GM18526 (cell line): ENCODE measurements around the gene FOXN1.

Source experiments
- POLR2A ChIP-seq: IDR thresholded peaks from 3 replicates; pipeline ENCODE4 v1.6.1; 2011; ENCODE audit not compliant: insufficient read length; ENCODE audit errors: extremely low read depth

The FOXN1 gene

GRCh38 chr17:28544402-28545140 lies 38.4 kb downstream of the FOXN1 start:
- TF ChIP-seq POLR2A, result no peak

DNA sequence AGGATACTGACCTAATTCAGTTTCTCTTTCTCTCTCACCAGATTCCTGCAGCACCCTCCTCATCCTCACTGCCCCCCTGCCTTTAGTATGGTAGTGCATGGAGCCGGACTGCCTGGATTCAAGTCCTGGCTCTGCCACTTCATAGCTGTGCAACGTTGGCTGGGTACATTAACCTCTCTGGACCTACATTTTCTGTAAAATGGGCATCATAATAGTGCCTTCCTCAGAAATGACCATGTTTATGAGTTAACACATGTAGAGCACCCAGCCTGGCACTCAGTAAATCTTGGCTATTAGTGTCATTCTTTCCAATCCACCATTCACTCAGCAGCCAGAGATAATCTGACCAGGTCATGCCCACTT lies 39.0 kb downstream of the FOXN1 start:
- no peak for TF ChIP-seq POLR2A

GRCh38 chr17:28545787-28546415 lies 39.8 kb downstream of the FOXN1 start:
- TF ChIP-seq POLR2A, result no peak

DNA sequence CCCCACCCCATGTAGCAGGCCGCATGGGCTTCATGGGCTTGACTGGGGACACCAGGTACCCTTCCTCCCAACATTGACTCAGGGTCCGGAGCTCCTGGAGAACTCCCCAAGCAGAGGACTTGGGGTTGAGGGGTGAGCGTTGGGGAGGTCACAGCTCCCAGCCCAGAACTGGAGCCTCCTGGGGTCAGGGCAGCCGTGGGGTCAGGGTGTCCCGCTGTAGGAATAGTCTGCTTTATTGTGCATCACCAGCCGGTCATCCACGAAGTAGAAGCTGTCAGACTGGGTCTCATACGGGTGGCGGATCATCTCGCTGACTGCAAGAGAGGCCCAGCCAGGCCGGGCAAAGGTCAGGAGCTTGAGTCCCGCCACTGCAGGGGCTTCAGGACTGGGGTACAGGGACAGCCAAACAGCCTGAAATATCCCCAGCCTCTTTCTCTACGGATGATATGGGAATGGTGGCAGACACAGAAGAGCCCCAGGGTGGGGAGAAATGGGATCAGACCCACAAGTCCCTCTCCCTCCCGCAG lies 41.0 kb downstream of the FOXN1 start:
- TF ChIP-seq POLR2A, result no peak

- TF ChIP-seq POLR2A, result no peak
Observed at GRCh38 chr17:28547623-28548416, 41.7 kb downstream of the FOXN1 start.

GRCh38 chr17:28548417-28549130 lies 42.4 kb downstream of the FOXN1 start:
- no peak for TF ChIP-seq POLR2A

- no peak for TF ChIP-seq POLR2A
Observed at GRCh38 chr17:28549236-28550132, 43.3 kb downstream of the FOXN1 start.

- TF ChIP-seq POLR2A, result no peak
Observed at GRCh38 chr17:28550858-28551257, 44.7 kb downstream of the FOXN1 start.

DNA sequence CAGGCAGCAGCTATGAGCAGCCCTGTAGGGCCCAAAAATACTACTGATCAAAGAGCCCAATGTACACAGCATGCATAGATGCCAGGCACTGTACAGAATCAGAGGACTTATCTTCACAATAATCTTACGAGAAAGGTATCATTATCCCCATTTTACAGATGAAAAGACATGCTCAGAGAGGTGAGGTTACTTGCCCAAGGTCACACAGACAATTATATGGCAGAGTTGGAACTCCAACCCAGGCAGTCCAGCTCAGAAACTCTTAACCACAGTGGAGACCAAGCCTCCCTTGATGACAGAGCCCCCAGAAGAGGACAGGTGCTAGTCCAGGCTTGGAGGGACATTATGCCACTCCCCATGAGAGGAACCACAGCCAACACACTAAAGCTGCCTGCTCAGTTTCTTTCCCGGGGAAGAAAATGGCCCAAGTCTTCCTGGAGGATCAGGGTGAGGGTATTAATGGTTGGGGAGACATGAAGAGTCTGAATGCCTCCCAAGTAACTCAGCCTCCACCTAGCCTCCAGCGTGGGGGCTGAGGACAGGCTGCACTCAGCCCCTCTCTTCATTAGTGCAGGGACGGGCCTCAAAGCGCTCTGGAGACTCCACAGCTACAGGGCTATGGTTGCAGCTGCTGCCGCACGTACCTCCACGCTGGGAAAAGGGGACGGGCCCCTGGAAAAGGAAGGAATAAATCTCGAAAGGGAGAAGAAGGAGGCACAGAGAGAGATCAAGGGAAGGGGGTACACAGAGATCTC lies 45.5 kb downstream of the FOXN1 start:
- no peak for TF ChIP-seq POLR2A

DNA sequence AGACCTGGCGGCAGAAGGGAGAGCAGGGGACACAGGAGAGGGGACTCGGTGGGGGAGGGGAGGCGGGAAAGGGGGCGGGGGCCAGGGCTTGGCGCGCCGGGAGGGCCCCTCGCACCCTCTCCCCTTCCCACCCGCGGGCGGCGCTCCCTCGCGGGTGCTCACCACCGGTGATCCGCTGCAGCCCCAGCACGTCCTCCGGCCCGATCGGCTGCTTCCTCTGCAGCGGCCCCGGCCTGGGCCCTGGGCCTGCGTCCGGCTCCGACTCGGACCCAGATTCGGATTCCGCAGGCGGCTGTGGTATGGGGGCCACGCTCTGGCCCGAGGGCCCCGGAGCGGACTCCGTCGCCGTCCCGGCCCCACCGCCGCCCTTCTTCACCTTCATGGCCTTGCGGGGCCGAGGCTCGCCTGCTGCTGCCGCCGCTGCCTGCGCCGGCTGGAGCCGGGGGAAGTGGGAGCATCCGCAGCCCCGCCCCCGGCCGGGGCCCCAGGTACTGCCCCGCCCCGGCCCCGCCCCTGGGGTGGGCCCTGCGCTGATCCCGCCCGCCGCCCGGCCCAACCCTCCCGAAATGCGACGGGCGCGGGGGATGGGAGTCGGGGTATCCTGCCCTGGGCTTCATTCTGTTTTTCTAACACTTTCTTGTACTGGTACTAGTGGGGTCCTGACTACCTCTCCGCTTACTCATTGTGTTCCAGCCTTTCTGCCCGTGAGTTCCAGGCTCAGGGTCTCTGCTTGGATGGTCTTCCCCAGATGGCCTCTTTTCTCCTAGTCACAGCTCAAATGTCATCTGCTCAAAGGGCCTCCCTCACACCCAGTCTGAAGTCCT lies 46.2 kb downstream of the FOXN1 start, which contains the start of gene UNC119:
TSS of gene UNC119 (minus strand) at position 449 of the 824 bp plus-strand sequence. CDS start at position 382, 67 bp downstream.
- TF ChIP-seq POLR2A, result peak; percentile 72

DNA sequence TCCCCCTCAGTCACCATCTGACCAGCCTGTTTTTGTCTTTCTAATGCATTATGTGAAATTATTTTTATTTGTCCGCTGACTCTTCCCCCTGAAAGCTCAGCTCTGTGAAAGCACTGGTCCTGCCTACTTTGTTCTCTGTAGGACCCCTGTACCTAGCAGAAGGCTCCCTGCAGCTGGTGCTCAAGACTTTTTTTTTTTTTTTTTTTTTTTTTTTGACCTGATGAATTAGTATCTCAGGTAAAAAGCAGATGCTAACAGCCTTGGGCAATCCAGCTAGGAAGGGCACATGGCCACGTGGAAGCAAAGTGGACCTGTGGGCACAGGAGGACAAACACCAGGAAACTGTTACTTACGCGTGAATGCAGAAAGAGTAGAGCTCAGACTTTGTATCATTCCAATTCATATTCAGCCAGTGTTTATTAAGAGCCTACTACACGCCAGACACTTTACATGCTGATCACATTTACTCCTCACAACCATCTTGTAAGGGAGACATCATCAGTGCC lies 46.9 kb downstream of the FOXN1 start:
- no peak for TF ChIP-seq POLR2A

GRCh38 chr17:28554565-28554964 lies 48.4 kb downstream of the FOXN1 start:
- no peak for TF ChIP-seq POLR2A

DNA sequence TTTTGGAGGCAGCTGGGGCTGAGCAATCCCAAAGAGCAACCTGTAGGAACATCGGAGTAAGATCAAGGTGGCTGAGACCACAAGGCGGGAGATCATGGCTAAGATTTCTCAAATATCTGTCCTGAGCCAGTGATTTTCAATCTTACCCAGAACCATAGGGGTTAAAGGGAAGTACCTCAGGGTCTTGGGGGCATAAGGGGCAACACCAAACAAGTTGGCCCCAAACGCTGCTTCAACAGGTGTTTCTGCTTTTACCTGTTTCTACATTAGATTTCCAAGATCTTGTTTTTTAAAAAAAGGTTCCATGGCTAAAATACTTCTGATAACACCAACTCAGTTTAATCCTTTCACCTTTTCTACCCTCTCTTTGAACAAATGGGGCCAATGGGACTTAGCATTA lies 48.9 kb downstream of the FOXN1 start:
- no peak for TF ChIP-seq POLR2A

DNA sequence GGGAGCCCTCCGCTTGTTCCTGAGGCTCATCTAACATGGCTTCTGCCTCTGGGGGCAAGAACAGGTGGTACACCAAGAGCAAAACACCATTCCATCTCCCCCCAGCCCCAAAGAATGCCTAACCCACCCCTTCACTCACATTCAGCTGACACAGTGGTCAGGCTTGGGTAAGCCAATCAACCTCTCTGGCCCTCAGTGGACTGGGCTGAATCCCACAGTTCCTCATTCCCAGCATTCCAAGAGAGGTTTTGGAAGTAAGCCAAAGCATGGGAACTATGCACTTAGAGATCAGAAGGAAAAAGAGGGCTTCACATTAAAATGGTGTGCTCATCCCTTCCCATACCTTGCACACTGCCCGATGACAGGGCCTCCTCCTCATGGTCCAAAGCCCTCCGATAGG lies 57.3 kb downstream of the FOXN1 start:
- TF ChIP-seq POLR2A, result no peak
